ENCODE results near the gene TNS3. TPM values are rescaled to one million over a fixed set of nuclear protein-coding genes. Genes with fewer than 3 reads are reported as not detected.

The TNS3 gene
- total RNA-seq, 1 donor from 2014 or later = 40.8 TPM

- DNase-seq (ENCODE audit: low read depth) = no peak
- TF ChIP-seq, protein P1, sequence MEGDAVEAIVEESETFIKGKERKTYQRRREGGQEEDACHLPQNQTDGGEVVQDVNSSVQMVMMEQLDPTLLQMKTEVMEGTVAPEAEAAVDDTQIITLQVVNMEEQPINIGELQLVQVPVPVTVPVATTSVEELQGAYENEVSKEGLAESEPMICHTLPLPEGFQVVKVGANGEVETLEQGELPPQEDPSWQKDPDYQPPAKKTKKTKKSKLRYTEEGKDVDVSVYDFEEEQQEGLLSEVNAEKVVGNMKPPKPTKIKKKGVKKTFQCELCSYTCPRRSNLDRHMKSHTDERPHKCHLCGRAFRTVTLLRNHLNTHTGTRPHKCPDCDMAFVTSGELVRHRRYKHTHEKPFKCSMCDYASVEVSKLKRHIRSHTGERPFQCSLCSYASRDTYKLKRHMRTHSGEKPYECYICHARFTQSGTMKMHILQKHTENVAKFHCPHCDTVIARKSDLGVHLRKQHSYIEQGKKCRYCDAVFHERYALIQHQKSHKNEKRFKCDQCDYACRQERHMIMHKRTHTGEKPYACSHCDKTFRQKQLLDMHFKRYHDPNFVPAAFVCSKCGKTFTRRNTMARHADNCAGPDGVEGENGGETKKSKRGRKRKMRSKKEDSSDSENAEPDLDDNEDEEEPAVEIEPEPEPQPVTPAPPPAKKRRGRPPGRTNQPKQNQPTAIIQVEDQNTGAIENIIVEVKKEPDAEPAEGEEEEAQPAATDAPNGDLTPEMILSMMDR (conservative IDR thresholded peaks at IDR 0.05; ENCODE audit: low read depth, low read length) = no peak
- H3K4me3 ChIP-seq (ENCODE audit: low read depth, low read length) = no peak overlapping the region
Observed at GRCh38 chr7:47362984-47363383, 218.9 kb downstream of the TNS3 start.

GRCh38 chr7:47361746-47362215 is 220.1 kb downstream of the TNS3 start:
- peak; percentile 44 for DNase-seq (ENCODE audit: low read depth)
- no peak overlapping the region for H3K4me3 ChIP-seq (ENCODE audit: low read depth, low read length)
- TF ChIP-seq, protein P1 (conservative IDR thresholded peaks at IDR 0.05; ENCODE audit: low read depth, low read length) = no peak

DNA sequence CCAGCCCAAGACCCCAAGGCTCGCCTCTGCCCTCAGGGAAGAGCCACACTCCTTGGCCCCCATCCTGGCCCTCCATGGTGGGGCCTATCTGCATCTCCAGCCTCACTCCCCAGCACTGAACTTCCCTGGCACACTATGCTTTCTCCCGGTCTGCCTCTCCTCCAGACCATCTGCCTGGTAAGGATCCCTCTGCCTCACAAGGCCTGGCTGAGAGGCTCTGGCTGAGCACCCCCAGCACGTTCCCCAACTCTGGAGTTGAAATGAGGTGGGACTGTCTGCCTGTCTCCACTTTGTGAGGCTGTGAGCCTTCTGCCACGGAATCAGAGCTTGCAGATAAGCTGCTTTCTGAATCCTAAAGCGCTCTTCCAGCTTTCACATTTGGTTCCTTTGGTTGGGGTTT is 220.7 kb downstream of the TNS3 start:
- TF ChIP-seq, protein P1 (conservative IDR thresholded peaks at IDR 0.05; ENCODE audit: low read depth, low read length) = no peak

GRCh38 chr7:47360301-47360900 is 221.5 kb downstream of the TNS3 start:
- no peak for DNase-seq (ENCODE audit: low read depth)
- no peak overlapping the region for H3K4me3 ChIP-seq (ENCODE audit: low read depth, low read length)
- TF ChIP-seq, protein P1 (conservative IDR thresholded peaks at IDR 0.05; ENCODE audit: low read depth, low read length) = no peak

More for the DNA sequence above, 220.7 kb downstream of the TNS3 start:
- no peak for DNase-seq (ENCODE audit: low read depth)
- no peak overlapping the region for H3K4me3 ChIP-seq (ENCODE audit: low read depth, low read length)

- TF ChIP-seq, protein P1 (conservative IDR thresholded peaks at IDR 0.05; ENCODE audit: low read depth, low read length) = no peak
- DNase-seq (ENCODE audit: low read depth) = no peak
- no peak overlapping the region for H3K4me3 ChIP-seq (ENCODE audit: low read depth, low read length)
Observed at GRCh38 chr7:47358944-47359588, 222.8 kb downstream of the TNS3 start.

DNA sequence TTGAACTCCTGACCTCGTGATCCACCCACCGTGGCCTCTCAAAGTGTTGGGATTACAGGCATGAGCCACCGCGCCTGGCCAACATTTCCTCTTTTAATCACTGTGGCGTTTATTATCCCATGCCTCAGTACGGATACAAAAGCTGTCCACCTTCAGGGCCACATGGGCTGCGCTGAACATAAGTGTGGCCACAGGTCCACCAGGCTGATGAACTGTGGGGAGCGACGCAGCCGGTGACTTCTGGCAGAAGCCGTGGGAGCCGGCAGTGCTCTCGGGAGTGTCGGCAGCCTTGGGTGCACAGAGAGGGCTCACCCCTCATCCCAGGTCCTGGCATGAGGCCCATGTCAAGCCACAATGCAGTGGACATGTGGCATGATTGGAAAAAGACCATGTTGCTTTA is 223.6 kb downstream of the TNS3 start:
- H3K4me3 ChIP-seq (ENCODE audit: low read depth, low read length) = no peak overlapping the region
- DNase-seq (ENCODE audit: low read depth) = no peak
- TF ChIP-seq, protein P1 (conservative IDR thresholded peaks at IDR 0.05; ENCODE audit: low read depth, low read length) = no peak

GRCh38 chr7:47357863-47358262 is 224.0 kb downstream of the TNS3 start:
- no peak overlapping the region for H3K4me3 ChIP-seq (ENCODE audit: low read depth, low read length)
- TF ChIP-seq, protein P1 (conservative IDR thresholded peaks at IDR 0.05; ENCODE audit: low read depth, low read length) = no peak
- DNase-seq (ENCODE audit: low read depth) = no peak
